HG03097 (cell line): ENCODE results near the gene ASAP2.

Experiments used
- ATAC-seq: cut with Tn5 transposase; IDR thresholded peaks from one replicate; pipeline ENCODE4 v1.9.1; 2021; ENCODE audit not compliant: unreplicated experiment, low FRiP score

ASAP2 gene

GRCh38 chr2:9335322-9335832 lies 128.8 kb downstream of the ASAP2 start:
- no peak for ATAC-seq

- ATAC-seq = no peak
Measured at GRCh38 chr2:9336241-9336575, 129.6 kb downstream of the ASAP2 start.

- ATAC-seq = no peak
Measured at GRCh38 chr2:9336576-9337314, 130.1 kb downstream of the ASAP2 start.

- ATAC-seq = no peak
Measured at GRCh38 chr2:9337901-9338300, 131.3 kb downstream of the ASAP2 start.

- no peak for ATAC-seq
Measured at GRCh38 chr2:9341337-9341887, 134.8 kb downstream of the ASAP2 start.

- ATAC-seq = no peak
Measured at GRCh38 chr2:9342659-9343058, 136.0 kb downstream of the ASAP2 start.

GRCh38 chr2:9343524-9343923 lies 136.9 kb downstream of the ASAP2 start:
- ATAC-seq = no peak

GRCh38 chr2:9344434-9344833 lies 137.8 kb downstream of the ASAP2 start:
- no peak for ATAC-seq

GRCh38 chr2:9345343-9345742 lies 138.7 kb downstream of the ASAP2 start:
- no peak for ATAC-seq

GRCh38 chr2:9345997-9346396 lies 139.4 kb downstream of the ASAP2 start:
- ATAC-seq = no peak

GRCh38 chr2:9346885-9347284 lies 140.3 kb downstream of the ASAP2 start:
- no peak for ATAC-seq

GRCh38 chr2:9347411-9347881 lies 140.8 kb downstream of the ASAP2 start:
- no peak for ATAC-seq

GRCh38 chr2:9354318-9354717 lies 147.7 kb downstream of the ASAP2 start:
- no peak for ATAC-seq

GRCh38 chr2:9355270-9355669 lies 148.7 kb downstream of the ASAP2 start:
- no peak for ATAC-seq

- ATAC-seq = no peak
Measured at GRCh38 chr2:9355716-9356115, 149.1 kb downstream of the ASAP2 start.

- ATAC-seq = no peak
Measured at GRCh38 chr2:9356261-9356660, 149.6 kb downstream of the ASAP2 start.

- no peak for ATAC-seq
Measured at GRCh38 chr2:9358846-9359245, 152.2 kb downstream of the ASAP2 start.

GRCh38 chr2:9359463-9359862 lies 152.9 kb downstream of the ASAP2 start:
- no peak for ATAC-seq

GRCh38 chr2:9360110-9360509 lies 153.5 kb downstream of the ASAP2 start:
- no peak for ATAC-seq

GRCh38 chr2:9360701-9361100 lies 154.1 kb downstream of the ASAP2 start:
- no peak for ATAC-seq

- ATAC-seq = no peak
Measured at GRCh38 chr2:9364373-9364772, 157.8 kb downstream of the ASAP2 start.

- no peak for ATAC-seq
Measured at GRCh38 chr2:9364791-9365497, 158.3 kb downstream of the ASAP2 start.
